HEK293 (cell line): ENCODE results near the gene ACSS1.

ENCODE experiments used
- CTCF ChIP-seq: fragments of 450-650 bp; formaldehyde crosslinking; IDR thresholded peaks from 2 replicates; pipeline ENCODE4 v1.5.1; 2016; ENCODE audit warnings: missing biosample characterization, missing genetic modification characterization
- KLF9 ChIP-seq: fragments of 450-650 bp; formaldehyde crosslinking; IDR thresholded peaks from 2 replicates; pipeline ENCODE4 v1.5.1; 2016; ENCODE audit warnings: missing biosample characterization, missing genetic modification characterization, low read depth
- WT1 ChIP-seq: fragments of 450-650 bp; formaldehyde crosslinking; IDR thresholded peaks from 2 replicates; pipeline ENCODE4 v1.5.1; 2016; ENCODE audit warnings: missing biosample characterization, missing genetic modification characterization
- YY2 ChIP-seq: fragments of 450-650 bp; formaldehyde crosslinking; IDR thresholded peaks from 2 replicates; pipeline ENCODE4 v1.5.1; 2016; ENCODE audit warnings: missing biosample characterization, missing genetic modification characterization
- ZBTB48 ChIP-seq: fragments of 450-650 bp; formaldehyde crosslinking; IDR thresholded peaks from 2 replicates; pipeline ENCODE4 v1.5.1; 2016; ENCODE audit warnings: missing biosample characterization, missing genetic modification characterization
- ZFP37 ChIP-seq: fragments of 450-650 bp; formaldehyde crosslinking; IDR thresholded peaks from 2 replicates; pipeline ENCODE4 v1.5.1; 2016; ENCODE audit warnings: missing biosample characterization, missing genetic modification characterization
- ZNF202 ChIP-seq: fragments of 450-650 bp; formaldehyde crosslinking; IDR thresholded peaks from 2 replicates; pipeline ENCODE4 v1.5.1; 2016; ENCODE audit warnings: missing biosample characterization, missing genetic modification characterization, borderline replicate concordance
- ZNF214 ChIP-seq: fragments of 450-650 bp; formaldehyde crosslinking; IDR thresholded peaks from 2 replicates; pipeline ENCODE4 v1.5.1; 2017; ENCODE audit warnings: missing biosample characterization, mild to moderate bottlenecking, missing genetic modification characterization, borderline replicate concordance
- ZNF398 ChIP-seq: fragments of 450-650 bp; formaldehyde crosslinking; IDR thresholded peaks from 2 replicates; pipeline ENCODE4 v1.5.1; 2017; ENCODE audit warnings: missing biosample characterization, missing genetic modification characterization
- ZNF664 ChIP-seq: fragments of 450-650 bp; formaldehyde crosslinking; IDR thresholded peaks from 2 replicates; pipeline ENCODE4 v1.5.1; 2016; ENCODE audit warnings: missing biosample characterization, missing genetic modification characterization
- ZNF792 ChIP-seq: fragments of 450-650 bp; formaldehyde crosslinking; IDR thresholded peaks from 2 replicates; pipeline ENCODE4 v1.5.1; 2016; ENCODE audit warnings: missing biosample characterization, missing genetic modification characterization
- ZSCAN5A ChIP-seq: fragments of 450-650 bp; formaldehyde crosslinking; IDR thresholded peaks from 2 replicates; pipeline ENCODE4 v1.5.1; 2016; ENCODE audit warnings: missing biosample characterization, missing genetic modification characterization

- TF ChIP-seq ZNF214 (tag by site-specific recombination) (no peak), ZNF202 (tag by site-specific recombination) (no peak), ZNF792 (no peak), WT1 (no peak), KLF9 (tag by site-specific recombination) (no peak), CTCF (no peak), YY2 (tag by site-specific recombination) (no peak), ZNF664 (tag by site-specific recombination) (no peak), ZSCAN5A (tag by site-specific recombination) (no peak), ZNF398 (tag by site-specific recombination) (no peak), ZBTB48 (tag by site-specific recombination) (no peak), ZFP37 (tag by site-specific recombination) (no peak)
Measured at GRCh38 chr20:25089662-25090061, 31.7 kb upstream of the ACSS1 start.
